ENCODE measurements around the gene OR4C3.
A peak's percentile ranks its signal among the peaks of the same experiment; 100 is the strongest.
"Not testable (repeated sequence)": the region's sequence is repeated elsewhere in the genome, so short reads cannot be mapped to it uniquely, and the experiment has no call there.

The OR4C3 gene

DNA sequence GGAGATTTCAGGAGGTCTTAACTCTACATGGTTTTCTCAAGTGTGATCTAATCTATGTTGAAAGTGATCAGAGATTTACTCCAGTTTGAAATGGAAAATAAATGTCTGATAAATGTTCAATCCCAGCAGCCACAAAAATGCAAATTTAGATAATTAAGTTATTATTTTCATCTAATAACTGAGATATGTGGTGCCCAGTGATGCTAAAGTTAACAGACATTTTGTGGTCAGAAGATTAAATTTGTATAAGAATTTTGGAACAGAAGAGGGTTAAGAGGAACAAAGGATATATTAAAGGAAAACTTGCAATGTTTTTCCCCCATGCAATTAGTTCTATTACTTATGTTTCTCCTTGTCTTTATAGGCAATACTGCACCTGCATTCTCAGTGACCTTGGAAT is at the start of gene OR4C3:
Gene OR4C3 (plus strand): TSS at position 301 of the 400 bp plus-strand sequence. CDS start 102 bp downstream, outside the sequence.
- CTCF ChIA-PET: interaction anchor here (1.9 kb wide), 1 partner anchor 17 kb away, joined by 7 read pairs; no protein-coding TSS in a partner anchor
- DNase-seq (ENCODE audit: extremely low spot score); POLR2A ChIA-PET: not testable (repeated sequence)

DNA sequence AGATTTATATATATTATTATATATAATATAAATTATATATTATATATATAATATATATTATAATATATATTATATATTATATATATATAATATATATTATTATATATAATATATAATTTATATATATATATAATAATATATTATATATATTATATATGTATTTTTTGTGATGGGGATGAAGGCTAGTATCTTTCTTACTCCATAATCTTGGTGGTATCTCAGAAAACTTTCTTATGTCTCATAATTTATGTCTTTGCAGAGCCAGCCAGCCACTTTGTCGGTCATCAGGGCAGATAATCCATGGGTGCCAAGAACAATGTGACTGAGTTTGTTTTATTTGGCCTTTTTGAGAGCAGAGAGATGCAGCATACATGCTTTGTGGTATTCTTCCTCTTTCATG is 18.8 kb upstream of the OR4C3 start, which contains the start of gene OR4S1:
Gene OR4S1 (plus strand): TSS at position 301 of the 400 bp plus-strand sequence. CDS start 0 bp downstream, at position 301.
- CTCF ChIA-PET: interaction anchor here (1.1 kb wide), 1 partner anchor 8 kb away, joined by 3 read pairs; no protein-coding TSS in a partner anchor
- TF ChIP-seq, protein P1, sequence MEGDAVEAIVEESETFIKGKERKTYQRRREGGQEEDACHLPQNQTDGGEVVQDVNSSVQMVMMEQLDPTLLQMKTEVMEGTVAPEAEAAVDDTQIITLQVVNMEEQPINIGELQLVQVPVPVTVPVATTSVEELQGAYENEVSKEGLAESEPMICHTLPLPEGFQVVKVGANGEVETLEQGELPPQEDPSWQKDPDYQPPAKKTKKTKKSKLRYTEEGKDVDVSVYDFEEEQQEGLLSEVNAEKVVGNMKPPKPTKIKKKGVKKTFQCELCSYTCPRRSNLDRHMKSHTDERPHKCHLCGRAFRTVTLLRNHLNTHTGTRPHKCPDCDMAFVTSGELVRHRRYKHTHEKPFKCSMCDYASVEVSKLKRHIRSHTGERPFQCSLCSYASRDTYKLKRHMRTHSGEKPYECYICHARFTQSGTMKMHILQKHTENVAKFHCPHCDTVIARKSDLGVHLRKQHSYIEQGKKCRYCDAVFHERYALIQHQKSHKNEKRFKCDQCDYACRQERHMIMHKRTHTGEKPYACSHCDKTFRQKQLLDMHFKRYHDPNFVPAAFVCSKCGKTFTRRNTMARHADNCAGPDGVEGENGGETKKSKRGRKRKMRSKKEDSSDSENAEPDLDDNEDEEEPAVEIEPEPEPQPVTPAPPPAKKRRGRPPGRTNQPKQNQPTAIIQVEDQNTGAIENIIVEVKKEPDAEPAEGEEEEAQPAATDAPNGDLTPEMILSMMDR (IDR thresholded peaks at IDR 0.05; ENCODE audit: control extremely low read depth, extremely low read depth, low read depth, missing control alignments): no peak
- POLR2A ChIA-PET: no interaction called here
- DNase-seq (ENCODE audit: extremely low spot score): no peak

DNA sequence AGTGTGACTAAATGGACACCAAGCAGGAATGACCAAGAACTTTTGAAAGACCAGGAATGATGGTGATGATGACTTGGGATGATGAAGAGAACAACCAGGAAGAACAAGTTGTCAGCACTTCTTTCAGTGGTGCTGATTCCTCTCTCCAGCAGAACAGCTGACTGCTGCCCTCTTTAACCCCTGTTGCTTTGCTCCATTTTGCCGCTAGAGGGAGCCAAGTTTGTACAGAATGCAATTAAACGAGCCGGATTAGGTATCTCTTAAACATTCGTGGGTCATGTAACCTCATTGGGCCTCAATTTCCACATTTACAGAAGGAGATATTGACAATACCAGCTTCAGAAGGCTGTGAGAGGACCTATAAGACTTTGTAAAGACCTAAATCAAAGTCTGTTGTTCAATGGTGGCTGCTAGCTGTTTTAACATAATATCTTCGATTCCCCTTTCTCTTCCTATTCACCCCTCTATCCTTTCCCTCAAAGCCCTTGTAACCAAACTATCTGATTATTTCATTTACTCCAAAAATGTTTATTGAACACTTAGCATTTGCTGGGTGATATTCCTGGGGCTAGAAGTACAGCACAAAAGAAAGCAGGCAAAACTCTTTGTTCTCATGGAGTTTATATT is 16.8 kb upstream of the OR4C3 start:
- CTCF ChIA-PET: interaction anchor here (0.9 to 2.7 kb wide), 20 partner anchors 8 to 1214 kb away, joined by 3 to 16 read pairs (median 4); partner anchors contain the start of genes OR4C3 and OR4X1

DNA sequence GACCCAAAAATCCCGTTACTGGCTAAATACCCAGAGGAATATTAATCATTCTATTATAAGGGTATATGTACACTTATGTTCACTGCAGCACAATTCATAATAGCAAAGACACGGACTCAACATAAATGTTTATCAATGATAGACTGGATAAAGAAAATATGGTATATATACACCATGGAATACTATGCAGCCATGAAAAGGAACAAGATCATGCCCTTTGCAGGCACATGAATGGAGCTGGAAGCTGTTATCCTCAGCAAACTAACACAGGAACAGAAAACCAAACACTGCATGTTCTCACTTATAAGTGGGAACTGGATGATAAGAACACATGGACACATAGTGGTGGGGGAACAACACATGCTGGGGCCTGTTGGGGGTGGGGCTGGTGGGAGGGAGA is 11.1 kb upstream of the OR4C3 start:
- POLR2A ChIA-PET: not testable (repeated sequence)

More for the DNA sequence above, 16.8 kb upstream of the OR4C3 start:
- TF ChIP-seq, protein P1 (IDR thresholded peaks at IDR 0.05; ENCODE audit: control extremely low read depth, extremely low read depth, low read depth, missing control alignments): peak; percentile 91
- peak; percentile 56 for DNase-seq (ENCODE audit: extremely low spot score)
- POLR2A ChIA-PET: no interaction called here

DNA sequence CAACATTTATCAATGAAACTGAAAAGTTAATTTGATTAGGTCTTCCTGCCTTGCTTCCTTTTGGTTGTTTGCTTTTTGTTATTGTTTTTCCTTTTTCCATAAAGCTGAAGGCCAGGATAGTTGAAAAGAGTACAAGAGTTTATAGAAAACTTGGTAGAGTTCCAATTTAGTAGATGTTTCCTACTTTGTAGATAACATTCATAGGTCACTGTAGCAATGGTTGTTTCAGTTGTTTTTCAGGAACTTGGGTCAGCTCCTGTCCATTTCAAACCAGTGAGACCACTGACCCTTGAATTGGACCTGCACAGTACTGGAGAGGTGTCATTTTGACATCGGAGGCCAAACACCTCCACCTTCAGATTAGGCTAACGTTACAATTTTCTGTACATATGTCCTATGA is 4.9 kb upstream of the OR4C3 start:
- CTCF ChIA-PET: interaction anchor here (0.6 kb wide), 1 partner anchor 12 kb away, joined by 3 read pairs; no protein-coding TSS in a partner anchor
- DNase-seq (ENCODE audit: extremely low spot score); POLR2A ChIA-PET: not testable (repeated sequence)

More for the DNA sequence above, 11.1 kb upstream of the OR4C3 start:
- CTCF ChIA-PET: interaction anchor here (1.1 kb wide), 1 partner anchor 8 kb away, joined by 3 read pairs; no protein-coding TSS in a partner anchor
- not testable (repeated sequence) for DNase-seq (ENCODE audit: extremely low spot score)

DNA sequence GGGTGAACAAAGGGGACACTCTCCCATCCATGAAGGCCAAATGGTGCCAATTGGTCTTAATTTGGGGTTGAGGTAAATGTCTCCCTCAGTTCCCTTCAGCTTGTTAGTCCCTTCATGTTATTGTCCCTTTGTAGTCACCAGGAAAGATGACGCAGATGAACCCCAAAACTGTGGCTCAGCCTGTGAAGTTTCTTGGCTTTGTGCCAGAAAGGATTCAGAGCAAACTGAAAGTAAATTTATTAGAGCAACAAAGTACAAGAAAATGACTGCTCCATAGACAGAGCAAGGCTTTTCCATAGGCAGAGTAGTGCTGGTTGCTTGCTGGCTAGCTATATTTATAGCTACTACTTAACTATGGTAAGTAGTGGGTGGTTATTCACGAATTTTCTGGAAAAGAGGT is 16.7 kb downstream of the OR4C3 start:
- POLR2A ChIA-PET: no interaction called here
- CTCF ChIA-PET: no interaction called here
- TF ChIP-seq, protein P1 (IDR thresholded peaks at IDR 0.05; ENCODE audit: control extremely low read depth, extremely low read depth, low read depth, missing control alignments): no peak
- DNase-seq (ENCODE audit: extremely low spot score): no peak

DNA sequence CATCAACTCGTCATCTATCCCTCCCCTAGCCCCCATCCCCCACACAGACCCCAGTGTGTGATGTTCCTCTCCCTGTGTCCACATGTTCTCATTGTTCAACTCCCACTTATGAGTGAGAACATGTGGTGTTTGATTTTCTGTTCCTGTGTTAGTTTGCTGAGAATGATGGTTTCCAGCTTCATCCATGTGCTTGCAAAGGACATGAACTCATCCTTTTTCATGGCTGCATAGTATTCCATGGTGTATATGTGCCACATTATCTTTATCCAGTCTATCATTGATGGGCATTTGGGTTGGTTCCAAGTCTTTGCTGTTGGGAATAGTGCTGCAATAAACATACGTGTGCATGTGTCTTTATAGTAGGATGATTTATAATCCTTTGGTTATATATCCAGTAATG is 17.8 kb downstream of the OR4C3 start:
- POLR2A ChIA-PET; CTCF ChIA-PET; DNase-seq (ENCODE audit: extremely low spot score): not testable (repeated sequence)

DNA sequence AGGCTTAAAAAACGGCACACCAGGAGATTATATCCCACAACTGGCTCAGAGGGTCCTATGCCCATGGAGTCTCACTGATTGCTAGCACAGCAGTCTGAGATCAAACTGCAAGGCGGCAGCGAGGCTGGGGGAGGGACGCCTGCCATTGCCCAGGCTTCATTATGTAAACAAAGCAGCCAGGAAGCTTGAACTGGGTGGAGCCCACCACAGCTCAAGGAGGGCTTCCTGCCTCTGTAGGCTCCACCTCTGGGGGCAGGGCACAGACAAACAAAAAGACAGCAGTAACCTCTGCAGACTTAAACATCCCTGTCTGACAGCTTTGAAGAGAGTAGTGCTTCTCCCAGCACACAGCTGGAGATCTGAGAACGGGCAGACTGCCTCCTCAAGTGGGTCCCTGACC is 21.6 kb downstream of the OR4C3 start:
- DNase-seq (ENCODE audit: extremely low spot score); CTCF ChIA-PET; POLR2A ChIA-PET: not testable (repeated sequence)

DNA sequence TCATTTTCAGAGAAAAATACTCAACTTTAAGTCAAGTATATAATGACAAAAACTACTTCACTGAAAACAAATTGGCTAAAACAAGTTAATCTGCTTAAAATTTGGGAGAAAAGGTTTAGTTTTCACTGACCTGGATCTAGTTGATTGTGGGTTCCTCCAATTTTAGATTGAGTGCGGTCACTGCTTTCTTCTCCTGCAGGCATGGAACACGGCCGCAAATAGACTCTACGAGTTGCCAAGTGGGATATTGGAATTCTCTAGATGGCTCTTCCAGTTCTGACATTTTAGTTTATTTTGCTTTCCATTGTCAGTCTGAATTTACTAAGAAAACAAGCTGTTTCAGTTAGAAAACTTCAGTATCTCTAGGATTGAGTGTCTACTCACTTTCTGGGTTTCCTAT is 29.3 kb downstream of the OR4C3 start:
- ChIA-PET CTCF (no interaction called here), POLR2A (no interaction called here)
- TF ChIP-seq, protein P1 (IDR thresholded peaks at IDR 0.05; ENCODE audit: control extremely low read depth, extremely low read depth, low read depth, missing control alignments): no peak
- DNase-seq (ENCODE audit: extremely low spot score): no peak
